ENCODE measurements around the gene DOK4.

DNA sequence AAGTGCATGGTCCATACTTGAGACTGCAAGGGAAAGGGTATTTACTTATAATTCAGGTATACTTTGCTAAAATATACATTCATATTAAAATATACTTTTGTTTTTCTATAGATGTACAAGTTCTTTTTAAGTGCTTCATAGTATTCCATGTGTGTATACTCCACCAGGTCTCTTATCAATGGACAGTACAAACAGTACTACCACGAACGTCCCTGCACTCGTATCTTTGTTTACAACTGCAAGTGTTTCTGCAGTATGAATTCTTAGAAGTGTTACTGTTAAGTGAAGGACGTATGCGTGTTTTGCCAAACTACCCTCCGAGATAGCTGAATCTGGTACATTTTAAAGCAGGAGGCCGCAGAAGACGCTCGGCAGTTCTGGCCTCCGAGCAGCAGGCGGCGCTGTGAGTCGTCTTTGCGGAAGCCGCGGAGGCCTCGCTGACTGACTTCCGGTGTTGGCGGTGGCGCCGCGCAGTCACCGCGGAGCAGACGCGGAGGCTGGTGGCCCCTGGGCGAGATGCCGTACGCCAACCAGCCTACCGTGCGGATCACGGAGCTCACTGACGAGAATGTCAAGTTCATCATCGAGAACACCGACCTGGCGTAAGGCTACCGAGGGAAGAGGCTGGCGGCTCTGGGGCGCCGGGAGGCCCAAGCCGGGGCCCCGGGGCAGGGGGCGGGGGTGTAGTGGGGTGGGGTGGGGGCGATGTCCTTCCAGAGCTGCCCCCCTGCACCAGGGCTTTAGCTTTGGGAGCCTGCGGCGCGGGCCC is 23.9 kb downstream of the DOK4 start, which contains the start of gene POLR2C:
- TF ChIP-seq, protein P1, sequence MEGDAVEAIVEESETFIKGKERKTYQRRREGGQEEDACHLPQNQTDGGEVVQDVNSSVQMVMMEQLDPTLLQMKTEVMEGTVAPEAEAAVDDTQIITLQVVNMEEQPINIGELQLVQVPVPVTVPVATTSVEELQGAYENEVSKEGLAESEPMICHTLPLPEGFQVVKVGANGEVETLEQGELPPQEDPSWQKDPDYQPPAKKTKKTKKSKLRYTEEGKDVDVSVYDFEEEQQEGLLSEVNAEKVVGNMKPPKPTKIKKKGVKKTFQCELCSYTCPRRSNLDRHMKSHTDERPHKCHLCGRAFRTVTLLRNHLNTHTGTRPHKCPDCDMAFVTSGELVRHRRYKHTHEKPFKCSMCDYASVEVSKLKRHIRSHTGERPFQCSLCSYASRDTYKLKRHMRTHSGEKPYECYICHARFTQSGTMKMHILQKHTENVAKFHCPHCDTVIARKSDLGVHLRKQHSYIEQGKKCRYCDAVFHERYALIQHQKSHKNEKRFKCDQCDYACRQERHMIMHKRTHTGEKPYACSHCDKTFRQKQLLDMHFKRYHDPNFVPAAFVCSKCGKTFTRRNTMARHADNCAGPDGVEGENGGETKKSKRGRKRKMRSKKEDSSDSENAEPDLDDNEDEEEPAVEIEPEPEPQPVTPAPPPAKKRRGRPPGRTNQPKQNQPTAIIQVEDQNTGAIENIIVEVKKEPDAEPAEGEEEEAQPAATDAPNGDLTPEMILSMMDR (IDR thresholded peaks at IDR 0.05) = peak; percentile 95 to 98 (median 96)
- TF ChIP-seq POLR2A (IDR thresholded peaks at IDR 0.05) = peak; percentile 94 to 96

All from gastroesophageal sphincter (tissue), 3 donors.